Mesodermal cell (in vitro differentiated cells): ENCODE data around the gene NRF1. TPM values are rescaled to one million over a fixed set of nuclear protein-coding genes. Genes with fewer than 3 reads are reported as not detected.
A peak's percentile ranks its signal among the peaks of the same experiment; 100 is the strongest.
"Not testable (repeated sequence)": the region's sequence is repeated elsewhere in the genome, so short reads cannot be mapped to it uniquely, and the experiment has no call there.

ENCODE experiments used
- H3K27ac ChIP-seq: 2 replicates; pipeline ENCODE4 v1.7.0; 2013; ENCODE audit warnings: mild to moderate bottlenecking, low read depth, low read length, moderate library complexity; ENCODE audit not compliant: severe bottlenecking
- H3K36me3 ChIP-seq: 2 replicates; pipeline ENCODE4 v1.7.1; 2013; ENCODE audit warnings: mild to moderate bottlenecking, low read length, moderate library complexity; ENCODE audit not compliant: control insufficient read depth, insufficient read depth
- H3K4me1 ChIP-seq: one replicate; pipeline ENCODE4 v1.7.1; 2013; ENCODE audit warnings: mild to moderate bottlenecking, low read length; ENCODE audit not compliant: insufficient read depth, control insufficient read depth, poor library complexity, severe bottlenecking
- H3K4me3 ChIP-seq: 2 replicates; pipeline ENCODE4 v1.7.0; 2013; ENCODE audit warnings: low read length, control low read depth, mild to moderate bottlenecking; ENCODE audit not compliant: insufficient read depth, poor library complexity, severe bottlenecking; ENCODE audit errors: extremely low read depth
- H3K9me3 ChIP-seq: 2 replicates; pipeline ENCODE4 v1.7.1; 2013; ENCODE audit warnings: mild to moderate bottlenecking, low read length, moderate library complexity; ENCODE audit not compliant: control insufficient read depth
- WGBS, 2 experiments: methylation state at CpG; one replicate each; pipeline ENCODE4 v1.1.5; 2013; ENCODE audit warnings: missing lambda C conversion rate in 2 of 2; ENCODE audit not compliant: insufficient coverage in 2 of 2; 5-methylcytosine and 5-hydroxymethylcytosine counted together
- polyA plus RNA-seq, 2 experiments: library from polyadenylated mRNA; stranded (reverse); fragments of 50-300 nt; gene quantifications; one replicate each; pipeline ENCODE4 v1.2.3, GENCODE V29; 2013

NRF1 gene
- polyA plus RNA-seq (2013, experiment 1 of 2) = 13.0 TPM
- 13.7 TPM for polyA plus RNA-seq (2013, experiment 2 of 2)

DNA sequence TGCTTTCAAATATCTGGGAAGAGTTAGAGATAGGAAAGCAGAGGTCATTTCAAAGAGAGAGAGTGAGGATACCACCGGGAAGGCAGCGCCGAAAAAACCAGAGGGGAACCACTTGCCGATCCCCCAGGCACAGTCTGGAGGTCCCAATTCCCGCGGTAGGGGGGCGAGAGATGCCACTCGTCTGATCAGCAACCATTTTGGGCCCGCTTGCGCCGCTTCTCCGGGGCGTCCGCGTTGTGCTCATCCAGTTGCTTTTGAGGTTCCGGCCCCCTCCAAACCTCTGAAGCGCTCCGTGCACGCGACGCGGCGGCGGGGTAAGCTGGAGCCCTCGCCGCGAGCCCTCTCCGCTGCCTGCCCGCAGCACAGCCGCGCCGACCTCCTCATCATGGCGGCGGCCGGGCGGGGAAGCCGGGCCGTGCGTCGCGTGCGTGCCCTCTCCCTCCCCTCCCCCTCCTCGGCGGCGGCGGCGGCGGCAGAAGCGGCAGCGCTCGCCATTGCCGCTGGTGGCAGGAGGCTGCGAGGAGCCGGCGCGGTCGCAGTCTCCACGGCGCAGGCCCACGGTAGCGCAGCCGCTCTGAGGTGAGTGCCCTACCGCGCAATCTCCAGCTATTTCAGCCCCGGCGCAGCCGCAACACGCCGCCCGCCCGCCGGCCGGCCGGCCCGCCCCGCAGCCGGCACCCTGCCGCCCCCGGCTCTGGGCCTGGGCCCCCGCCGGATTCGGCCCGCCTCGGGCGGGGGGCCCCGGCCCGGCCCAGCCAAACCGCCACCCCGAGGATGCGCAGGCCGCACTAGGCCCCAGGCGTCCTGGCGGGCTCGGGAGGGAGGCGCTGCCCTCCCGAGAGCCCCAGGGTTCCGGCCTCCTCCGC, at the start of gene NRF1:
NRF1 (plus strand) TSS at position 475 of the 866 bp plus-strand sequence. CDS start 45,632 bp downstream, outside the sequence.
- H3K27ac ChIP-seq = peak within 1 kb of the TSS; percentile 93
- peaks cover 26% of the 10 kb centered on the region for H3K4me1 ChIP-seq
- 0 to 1% methylated on average over 56 to 93 of the region's 98 CpGs for WGBS, 2 experiments
- H3K9me3 ChIP-seq = no peaks in the 10 kb centered on the region
- H3K4me3 ChIP-seq = peak within 1 kb of the TSS; percentile 76
- peaks cover 19% of the 10 kb centered on the region for H3K36me3 ChIP-seq

DNA sequence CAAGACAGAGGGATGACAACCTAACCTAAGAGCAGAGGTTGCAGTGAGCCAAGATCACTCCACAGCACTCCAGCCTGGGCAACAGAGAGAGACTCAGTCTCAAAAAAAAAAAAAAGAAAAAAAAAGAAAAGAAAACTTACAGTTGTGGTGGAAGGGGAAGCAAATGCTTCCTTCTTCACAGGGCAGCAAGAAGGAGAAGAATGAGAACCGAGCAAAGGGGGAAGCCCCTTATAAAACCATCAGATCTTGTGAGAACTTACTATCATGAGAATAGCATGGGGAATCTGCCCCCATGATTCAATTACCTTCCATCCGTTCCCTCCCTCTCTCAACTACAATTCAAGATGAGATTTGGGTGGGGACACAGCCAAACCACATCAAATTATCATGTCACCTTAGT, 45.2 kb upstream of the NRF1 start:
- H3K9me3 ChIP-seq, H3K4me1 ChIP-seq, H3K27ac ChIP-seq, H3K36me3 ChIP-seq, H3K4me3 ChIP-seq: not testable (repeated sequence)
- 80% methylated on average over 1 of the region's 2 CpGs; no CpG with 5 or more reads in 1 of the 2 experiments for WGBS, 2 experiments

DNA sequence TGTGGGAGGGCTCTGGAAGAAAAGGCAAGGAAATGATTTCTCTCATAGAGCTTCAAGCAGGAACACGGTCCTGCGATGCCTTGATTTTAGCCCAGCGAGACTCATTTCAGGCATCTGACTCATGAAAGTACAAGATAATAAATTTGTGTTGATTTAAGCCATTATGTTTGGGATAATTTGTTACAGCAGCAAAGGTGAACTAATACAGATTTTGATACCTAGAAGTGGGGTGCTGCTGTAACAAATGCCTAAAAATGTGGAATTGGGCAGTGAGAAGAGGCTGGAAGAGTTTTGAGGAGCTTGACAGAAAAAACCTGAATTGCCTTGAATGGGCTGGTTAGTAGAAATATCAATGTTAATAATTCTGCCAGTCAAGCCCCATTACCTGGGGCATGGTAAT, 44.1 kb upstream of the NRF1 start:
- Histone ChIP-seq H3K27ac (no peak overlapping the region), H3K9me3 (no peaks in the 10 kb centered on the region)
- 94 to 97% methylated on average over 3 of the region's 3 CpGs for WGBS, 2 experiments

DNA sequence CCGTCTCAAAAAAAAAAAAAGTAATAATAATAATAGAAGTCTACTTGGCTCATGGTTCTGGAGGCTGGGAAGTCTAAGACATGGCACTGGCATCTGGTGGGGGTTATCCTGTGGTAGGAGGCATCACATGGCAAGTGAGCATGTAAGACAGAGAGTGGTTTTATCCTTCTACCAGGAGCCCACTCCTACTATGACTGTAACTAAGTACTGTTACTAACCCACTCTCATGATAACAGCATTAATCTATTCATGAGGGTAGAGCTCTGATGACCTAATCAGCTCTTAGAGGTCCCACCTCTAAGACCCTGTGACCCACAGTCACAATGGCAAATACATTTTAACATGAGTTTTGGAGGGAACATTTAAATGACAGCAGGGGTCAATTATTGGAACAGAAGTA, 43.3 kb upstream of the NRF1 start:
- no peaks in the 10 kb centered on the region for H3K36me3 ChIP-seq
- no CpG with 5 or more reads among the region's 1 CpG for WGBS, 2 experiments
- no peak overlapping the region for H3K4me3 ChIP-seq
- H3K4me1 ChIP-seq = no peaks in the 10 kb centered on the region
- H3K9me3 ChIP-seq = no peaks in the 10 kb centered on the region
- H3K27ac ChIP-seq = no peak overlapping the region

More for the DNA sequence above, 44.1 kb upstream of the NRF1 start:
- H3K4me3 ChIP-seq = no peak overlapping the region
- H3K4me1 ChIP-seq = no peaks in the 10 kb centered on the region
- H3K36me3 ChIP-seq = no peaks in the 10 kb centered on the region

DNA sequence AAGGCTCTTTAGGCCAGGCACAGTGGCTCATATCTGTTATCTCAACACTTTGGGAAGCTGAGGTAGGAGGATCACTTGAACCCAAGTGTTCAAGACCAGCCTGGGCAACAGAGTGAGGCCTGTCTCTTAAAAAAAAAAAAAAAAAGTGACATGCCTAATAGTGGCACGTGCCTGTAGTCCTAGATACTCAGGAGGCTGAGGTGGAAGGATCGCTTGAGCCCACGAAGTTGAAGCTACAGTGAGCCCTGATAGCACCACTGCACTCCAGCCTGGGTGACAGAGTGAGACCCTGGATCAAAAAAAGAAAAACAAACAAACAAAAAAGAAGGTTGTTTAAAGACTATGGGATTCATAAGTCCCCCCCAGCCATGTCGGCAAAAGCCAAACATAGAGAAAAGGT, 42.2 kb upstream of the NRF1 start:
- Histone ChIP-seq H3K9me3 (no peaks in the 10 kb centered on the region), H3K27ac (peak overlapping the region; percentile 62), H3K36me3 (no peaks in the 10 kb centered on the region), H3K4me1 (no peaks in the 10 kb centered on the region), H3K4me3 (no peak overlapping the region)
- WGBS, 2 experiments = 87 to 100% methylated on average over 2 to 3 of the region's 4 CpGs

DNA sequence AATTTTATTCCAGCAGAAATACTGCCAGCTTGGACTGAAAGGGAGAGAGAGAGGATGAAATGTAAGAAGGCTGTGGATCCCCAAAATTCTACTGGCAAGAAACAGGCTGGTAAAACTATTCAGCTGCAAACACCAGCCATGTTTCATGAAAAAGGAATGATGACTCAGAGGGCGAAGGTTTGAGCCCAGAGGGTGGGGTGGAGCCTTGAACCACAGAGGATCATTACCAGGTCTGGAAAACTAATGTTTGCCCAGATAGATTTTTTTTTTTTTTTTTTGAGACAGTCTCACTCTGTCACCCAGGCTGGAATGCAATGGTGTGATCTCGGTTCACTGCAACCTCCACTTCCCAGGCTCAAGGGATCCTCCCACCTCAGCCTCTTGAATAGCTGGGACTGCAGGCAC, 41.7 kb upstream of the NRF1 start:
- WGBS, 2 experiments = 88 to 89% methylated on average over 1 of the region's 2 CpGs
- Histone ChIP-seq H3K27ac (peak overlapping the region; percentile 62), H3K36me3 (no peaks in the 10 kb centered on the region), H3K4me3 (no peak overlapping the region), H3K9me3 (no peaks in the 10 kb centered on the region), H3K4me1 (no peaks in the 10 kb centered on the region)

DNA sequence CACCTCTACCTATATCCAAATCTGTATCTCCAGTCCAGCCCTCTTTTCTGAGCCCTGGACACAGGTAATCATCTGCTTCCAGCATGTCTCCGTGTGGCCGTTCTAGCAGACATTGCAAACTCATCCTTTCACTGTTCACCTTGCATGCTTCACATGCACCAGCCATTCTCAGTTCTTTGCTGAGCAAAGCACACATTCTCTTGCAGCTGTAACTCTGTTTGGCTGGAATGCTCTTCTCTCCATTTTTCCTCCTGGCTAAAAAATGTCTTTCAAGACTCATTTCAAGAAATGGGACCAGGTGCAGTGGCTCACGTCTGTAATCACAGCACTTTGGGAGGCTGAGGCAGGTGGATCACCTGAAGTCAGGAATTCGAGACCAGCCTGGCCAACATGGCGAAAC, 40.3 kb upstream of the NRF1 start:
- WGBS, 2 experiments = 83 to 88% methylated on average over 5 of the region's 5 CpGs
- no peaks in the 10 kb centered on the region for H3K36me3 ChIP-seq
- no peaks in the 10 kb centered on the region for H3K9me3 ChIP-seq
- no peak overlapping the region for H3K27ac ChIP-seq
- H3K4me3 ChIP-seq = no peak overlapping the region
- no peaks in the 10 kb centered on the region for H3K4me1 ChIP-seq

DNA sequence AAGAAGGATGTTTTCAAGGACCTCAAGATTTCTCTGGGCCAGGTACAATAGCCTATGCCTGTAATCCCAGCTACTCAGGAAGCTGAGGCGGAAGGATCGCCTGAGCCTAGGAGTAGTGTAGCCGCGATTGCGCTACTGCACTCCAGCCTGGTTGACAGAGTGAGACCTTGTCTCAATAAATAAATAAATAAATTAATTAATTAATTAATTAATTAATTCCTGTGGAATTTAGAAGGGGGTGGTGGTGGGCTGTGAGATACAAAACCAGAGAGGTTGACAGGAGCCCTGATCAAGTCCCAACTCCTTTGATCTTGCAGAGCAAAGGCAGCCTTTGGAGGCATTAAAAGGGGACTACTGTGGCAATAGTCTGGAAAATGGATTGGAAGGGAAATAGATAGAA, 39.3 kb upstream of the NRF1 start:
- Histone ChIP-seq H3K27ac (no peak overlapping the region), H3K9me3 (no peaks in the 10 kb centered on the region), H3K36me3 (no peaks in the 10 kb centered on the region), H3K4me3 (no peak overlapping the region), H3K4me1 (no peaks in the 10 kb centered on the region)
- 89% methylated on average over 2 of the region's 5 CpGs; no CpG with 5 or more reads in 1 of the 2 experiments for WGBS, 2 experiments

DNA sequence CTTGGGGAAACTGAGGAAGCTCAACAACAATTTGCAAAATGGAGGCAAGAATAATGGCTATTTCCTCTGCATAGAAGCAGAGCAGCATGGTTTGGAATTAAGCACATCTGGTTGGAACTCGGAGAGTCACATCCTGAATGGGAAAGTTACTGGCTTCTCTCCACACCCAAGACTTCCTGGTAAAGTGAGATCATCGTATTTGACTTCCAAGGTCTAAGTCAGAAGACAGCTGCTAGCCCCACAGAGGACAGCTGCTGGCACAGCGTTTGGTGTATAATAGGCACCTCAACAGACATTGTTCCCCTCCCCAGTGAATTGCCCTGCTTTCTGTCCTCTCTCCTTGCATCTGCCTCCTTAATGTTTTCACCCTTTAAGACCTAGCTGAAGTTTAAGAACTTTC, 37.0 kb upstream of the NRF1 start:
- H3K27ac ChIP-seq = no peak overlapping the region
- H3K9me3 ChIP-seq = peaks cover 15% of the 10 kb centered on the region
- no peaks in the 10 kb centered on the region for H3K4me1 ChIP-seq
- H3K36me3 ChIP-seq = no peaks in the 10 kb centered on the region
- H3K4me3 ChIP-seq = no peak overlapping the region
- 87 to 95% methylated on average over 3 of the region's 3 CpGs for WGBS, 2 experiments

DNA sequence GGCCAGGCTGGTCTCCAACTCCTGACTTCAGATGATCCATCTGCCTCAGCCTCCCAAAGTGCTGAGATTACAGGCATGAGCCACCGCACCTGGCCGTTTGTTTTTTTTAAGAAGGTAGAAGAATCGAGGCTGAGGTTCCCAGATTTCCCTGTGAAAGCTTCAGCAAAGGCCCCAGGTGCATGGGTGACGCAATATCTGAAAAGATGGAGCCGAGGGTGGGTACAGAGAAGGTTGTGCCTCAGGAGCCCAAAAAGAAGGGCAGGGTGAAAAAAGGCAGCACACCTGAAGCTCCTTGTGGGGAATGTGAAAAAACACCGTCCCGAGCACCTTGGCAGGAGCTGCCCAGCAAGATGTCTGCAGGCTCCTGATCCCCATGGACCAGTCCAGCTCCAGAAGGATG, 35.8 kb upstream of the NRF1 start:
- H3K9me3 ChIP-seq = peaks cover 15% of the 10 kb centered on the region
- H3K36me3 ChIP-seq = no peaks in the 10 kb centered on the region
- H3K27ac ChIP-seq = no peak overlapping the region
- WGBS, 2 experiments = 89% methylated on average over 7 of the region's 7 CpGs
- H3K4me1 ChIP-seq = no peaks in the 10 kb centered on the region
- H3K4me3 ChIP-seq = no peak overlapping the region

DNA sequence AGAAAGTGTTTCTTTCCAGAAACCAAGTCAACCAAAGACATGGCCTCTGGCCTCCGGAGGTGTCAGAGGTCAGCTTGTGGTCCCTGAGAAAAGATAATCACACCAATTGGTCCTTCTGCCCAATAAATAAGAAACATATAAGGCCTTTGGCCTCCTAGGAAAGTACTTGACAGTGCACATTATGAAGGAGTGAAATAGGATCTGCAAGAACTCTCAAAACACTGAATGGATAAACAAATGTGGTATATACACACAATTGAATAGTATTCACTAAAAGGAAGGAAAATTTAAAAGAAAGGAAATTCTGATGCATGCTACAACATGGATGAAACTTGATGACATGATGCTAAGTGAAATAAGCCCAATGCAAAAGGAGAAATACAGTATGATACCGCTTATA, 35.4 kb upstream of the NRF1 start:
- peaks cover 15% of the 10 kb centered on the region for H3K9me3 ChIP-seq
- H3K27ac ChIP-seq = no peak overlapping the region
- H3K36me3 ChIP-seq = no peaks in the 10 kb centered on the region
- no peaks in the 10 kb centered on the region for H3K4me1 ChIP-seq
- H3K4me3 ChIP-seq = no peak overlapping the region
- WGBS, 2 experiments = 82 to 88% methylated on average over 2 of the region's 2 CpGs
